Lower leg skin (tissue), 4 donors: ENCODE results near the gene NUP85. TPM values are rescaled to one million over a fixed set of nuclear protein-coding genes. Genes with fewer than 3 reads are reported as not detected.

Experiments used
- DNase-seq, 2 donors: peaks; one replicate each; pipeline ENCODE4 v3.0.0-alpha.2; 2019; ENCODE audit warnings: low spot score in 2 of 2
- H3K4me3 ChIP-seq: fragments of 200-600 bp; sonication (generic); 2 replicates; pipeline ENCODE4 v1.5.1; 2017; ENCODE audit warnings: mild to moderate bottlenecking, low read depth; ENCODE audit not compliant: poor library complexity, severe bottlenecking
- CTCF ChIP-seq, 3 donors: fragments of 450-650 bp; IDR thresholded peaks; one replicate each; pipeline ENCODE4 v1.5.1; 2016; ENCODE audit warnings: antibody characterized with exemption in 3 of 3, mild to moderate bottlenecking in 3 of 3, moderate library complexity in 2 of 3
- POLR2A ChIP-seq, 2 donors: fragments of 450-650 bp; IDR thresholded peaks; one replicate each; pipeline ENCODE4 v1.6.1; 2016 to 2017; ENCODE audit warnings: antibody characterized with exemption in 2 of 2, mild to moderate bottlenecking in 1 of 2, moderate library complexity in 1 of 2
- WGBS, 2 donors: methylation state at CpG; one replicate each; pipeline ENCODE4 v1.1.5; 2018; 5-methylcytosine and 5-hydroxymethylcytosine counted together
- intact Hi-C: fragments of 100-400 bp; cut with DNase I; formaldehyde crosslinking; loops from one replicate; pipeline ENCODE4 v1.15.0; 2023; ENCODE audit warnings: low total_unique reads
- total RNA-seq, 4 donors: library from RNA; depleted of rRNA; stranded (reverse); fragments of >200 nt; gene quantifications; one replicate each; pipeline ENCODE4 v1.1.0, GENCODE V29; 2016

Gene NUP85
- total RNA-seq, 4 donors from 2014 or later = 32.1 to 46.2 (median 35.1) TPM

GRCh38 chr17:75240394-75241142 is 35.1 kb downstream of the NUP85 start:
- intact Hi-C loops = no loop called here

GRCh38 chr17:75241143-75241430 is 35.6 kb downstream of the NUP85 start:
- intact Hi-C loops = no loop called here
- H3K4me3 ChIP-seq = no peak overlapping the region
- WGBS, 2 donors = 75 to 76% methylated on average over 6 to 7 of the region's 7 CpGs
- no peak for TF ChIP-seq CTCF (IDR thresholded peaks at IDR 0.05)
- TF ChIP-seq POLR2A (IDR thresholded peaks at IDR 0.05) = no peak
- DNase-seq = no peak

More at GRCh38 chr17:75240394-75241142, 35.1 kb downstream of the NUP85 start:
- WGBS, 2 donors = 65 to 69% methylated on average over 19 to 23 of the region's 23 CpGs
- TF ChIP-seq POLR2A (IDR thresholded peaks at IDR 0.05) (no peak), CTCF (IDR thresholded peaks at IDR 0.05) (no peak)
- no peak for DNase-seq
- no peak overlapping the region for H3K4me3 ChIP-seq

DNA sequence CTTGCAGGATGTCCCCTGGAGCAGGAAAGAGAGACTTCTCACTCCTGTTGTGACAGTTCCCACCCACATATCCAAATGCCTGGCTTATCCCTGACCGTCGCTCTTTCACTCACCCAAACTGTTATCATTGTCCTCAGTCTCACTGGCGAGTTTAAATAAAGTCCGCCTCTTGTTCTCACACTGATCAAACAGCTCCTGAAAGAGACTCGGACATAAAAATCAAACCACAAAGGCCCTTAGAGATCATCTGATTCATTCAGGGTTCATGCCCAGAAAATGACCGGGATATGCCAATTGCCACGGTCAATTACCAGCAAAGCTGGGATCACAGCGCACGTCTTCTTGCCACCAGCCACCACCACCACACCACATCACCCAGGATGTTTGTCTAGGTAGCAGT is 36.0 kb downstream of the NUP85 start:
- TF ChIP-seq CTCF (IDR thresholded peaks at IDR 0.05) (no peak), POLR2A (IDR thresholded peaks at IDR 0.05) (no peak)
- 86 to 93% methylated on average over 9 of the region's 9 CpGs for WGBS, 2 donors
- intact Hi-C loops = no loop called here
- H3K4me3 ChIP-seq = no peak overlapping the region
- no peak for DNase-seq

- WGBS, 2 donors = 61 to 78% methylated on average over 13 to 15 of the region's 15 CpGs
- DNase-seq = no peak
- intact Hi-C loops = no loop called here
- no peak overlapping the region for H3K4me3 ChIP-seq
- no peak for TF ChIP-seq POLR2A (IDR thresholded peaks at IDR 0.05)
- no peak for TF ChIP-seq CTCF (IDR thresholded peaks at IDR 0.05)
These were observed 36.5 kb downstream of the NUP85 start for GRCh38 chr17:75241996-75242460.

GRCh38 chr17:75242461-75243042 is 37.1 kb downstream of the NUP85 start:
- TF ChIP-seq CTCF (IDR thresholded peaks at IDR 0.05) (no peak), POLR2A (IDR thresholded peaks at IDR 0.05) (no peak)
- no peak overlapping the region for H3K4me3 ChIP-seq
- intact Hi-C loops = no loop called here
- DNase-seq = no peak
- 82 to 93% methylated on average over 17 of the region's 17 CpGs for WGBS, 2 donors
